ENCODE measurements around the gene GFPT2. TPM values are rescaled to one million over a fixed set of nuclear protein-coding genes. Genes with fewer than 3 reads are reported as not detected.

GFPT2 gene
- total RNA-seq, 2 experiments from 2014 or later = not detected

DNA sequence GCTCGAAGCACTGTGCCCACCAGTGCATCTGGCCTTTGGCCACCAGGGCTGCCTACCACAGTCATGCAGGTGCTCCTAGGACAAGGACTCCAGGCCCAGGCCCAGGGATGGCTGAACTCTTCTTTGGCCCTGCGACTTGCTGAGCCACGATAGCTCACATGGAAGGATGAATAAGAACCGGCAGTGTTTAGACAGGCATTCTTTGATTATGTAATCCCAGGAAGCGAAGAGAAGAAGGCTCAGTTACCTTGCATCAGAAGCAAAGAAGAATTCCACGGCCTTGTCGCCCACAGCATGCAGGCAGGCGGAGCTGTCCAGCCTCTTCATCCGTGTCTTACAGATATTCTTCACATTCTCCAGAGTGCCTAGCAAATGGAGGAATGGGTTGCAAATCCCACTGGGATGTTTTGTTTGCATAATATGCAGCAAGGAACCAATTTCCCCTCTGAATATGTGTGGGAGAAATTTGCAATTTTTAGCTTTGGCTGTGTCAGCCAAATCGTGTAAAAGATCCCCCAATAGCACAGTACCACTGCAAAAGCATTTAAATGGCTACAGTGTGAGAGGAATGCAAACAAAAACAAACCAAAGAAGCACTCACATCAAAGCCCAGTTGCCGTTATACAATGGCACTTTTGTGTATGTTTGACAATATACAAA, 29.1 kb downstream of the GFPT2 start:
- no TSS peak for BruUV-seq (replicated peaks)
- no peak for DNase-seq (ENCODE audit: low spot score)
- no peak overlapping the region for H3K4me2 ChIP-seq (ENCODE audit: low read length)
- H3K79me2 ChIP-seq (ENCODE audit: insufficient read depth, low read depth, low read length) = no peaks in the 10 kb centered on the region
- intact Hi-C loops (cut with micrococcal nuclease; ENCODE audit: unreplicated experiment) = no loop called here
- no peak overlapping the region for H3K27ac ChIP-seq (ENCODE audit: low read depth, low read length, poor library complexity, severe bottlenecking)
- H3K9me2 ChIP-seq (ENCODE audit: insufficient read depth, low read length) = no peaks in the 10 kb centered on the region
- no peaks in the 10 kb centered on the region for H3K4me1 ChIP-seq (ENCODE audit: insufficient read depth, low read length, poor library complexity, severe bottlenecking)
- no peak overlapping the region for H2AFZ ChIP-seq (ENCODE audit: low read length)
- ChIA-PET CTCF (ENCODE audit: unreplicated experiment) (no interaction called here), POLR2A (interaction anchor here (0.6 kb wide), 1 partner anchor 248 kb away, joined by 4 read pairs; no protein-coding TSS in a partner anchor)
- H3K9me3 ChIP-seq (ENCODE audit: low read length) = no peaks in the 10 kb centered on the region
- no peaks in the 10 kb centered on the region for H3K36me3 ChIP-seq (ENCODE audit: insufficient read depth, low read length)
- H3K4me3 ChIP-seq (ENCODE audit: low read depth, low read length, poor library complexity, severe bottlenecking) = no peak overlapping the region
- H4K20me1 ChIP-seq (ENCODE audit: insufficient read depth, low read length) = no peaks in the 10 kb centered on the region
- TF ChIP-seq, protein P1, sequence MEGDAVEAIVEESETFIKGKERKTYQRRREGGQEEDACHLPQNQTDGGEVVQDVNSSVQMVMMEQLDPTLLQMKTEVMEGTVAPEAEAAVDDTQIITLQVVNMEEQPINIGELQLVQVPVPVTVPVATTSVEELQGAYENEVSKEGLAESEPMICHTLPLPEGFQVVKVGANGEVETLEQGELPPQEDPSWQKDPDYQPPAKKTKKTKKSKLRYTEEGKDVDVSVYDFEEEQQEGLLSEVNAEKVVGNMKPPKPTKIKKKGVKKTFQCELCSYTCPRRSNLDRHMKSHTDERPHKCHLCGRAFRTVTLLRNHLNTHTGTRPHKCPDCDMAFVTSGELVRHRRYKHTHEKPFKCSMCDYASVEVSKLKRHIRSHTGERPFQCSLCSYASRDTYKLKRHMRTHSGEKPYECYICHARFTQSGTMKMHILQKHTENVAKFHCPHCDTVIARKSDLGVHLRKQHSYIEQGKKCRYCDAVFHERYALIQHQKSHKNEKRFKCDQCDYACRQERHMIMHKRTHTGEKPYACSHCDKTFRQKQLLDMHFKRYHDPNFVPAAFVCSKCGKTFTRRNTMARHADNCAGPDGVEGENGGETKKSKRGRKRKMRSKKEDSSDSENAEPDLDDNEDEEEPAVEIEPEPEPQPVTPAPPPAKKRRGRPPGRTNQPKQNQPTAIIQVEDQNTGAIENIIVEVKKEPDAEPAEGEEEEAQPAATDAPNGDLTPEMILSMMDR (conservative IDR thresholded peaks at IDR 0.05; ENCODE audit: low read length) = no peak
- no peak for TF ChIP-seq EZH2phosphoT487 (IDR thresholded peaks at IDR 0.05; ENCODE audit: borderline replicate concordance, low read depth, low read length)

DNA sequence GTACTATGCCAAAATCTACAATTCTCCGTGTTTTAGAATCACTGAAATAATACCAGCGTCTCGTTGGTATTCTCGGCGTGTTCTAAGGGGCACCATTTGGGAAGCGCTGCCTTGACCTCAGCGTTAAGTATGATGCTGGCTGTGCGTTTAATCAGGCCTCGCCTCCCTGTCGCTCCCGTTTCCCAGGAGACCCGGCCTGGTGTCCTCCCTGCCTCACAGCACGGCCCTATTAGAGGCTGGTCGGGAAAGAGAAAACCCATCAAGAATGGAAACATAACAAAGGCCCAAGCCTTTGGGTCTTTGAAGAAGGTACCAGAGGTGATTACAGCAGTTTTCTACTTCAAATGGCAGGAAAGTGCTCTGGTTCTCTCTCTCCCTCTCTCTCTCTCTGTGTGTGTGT, 30.0 kb downstream of the GFPT2 start:
- POLR2A ChIA-PET = no interaction called here

More for the DNA sequence above, 30.0 kb downstream of the GFPT2 start:
- Histone ChIP-seq H3K27ac (ENCODE audit: low read depth, low read length, poor library complexity, severe bottlenecking) (no peak overlapping the region), H3K9me2 (ENCODE audit: insufficient read depth, low read length) (no peaks in the 10 kb centered on the region), H2AFZ (ENCODE audit: low read length) (no peak overlapping the region), H3K36me3 (ENCODE audit: insufficient read depth, low read length) (no peaks in the 10 kb centered on the region), H3K4me2 (ENCODE audit: low read length) (no peak overlapping the region), H3K4me3 (ENCODE audit: low read depth, low read length, poor library complexity, severe bottlenecking) (no peak overlapping the region), H3K9me3 (ENCODE audit: low read length) (no peaks in the 10 kb centered on the region), H3K4me1 (ENCODE audit: insufficient read depth, low read length, poor library complexity, severe bottlenecking) (no peaks in the 10 kb centered on the region), H3K79me2 (ENCODE audit: insufficient read depth, low read depth, low read length) (no peaks in the 10 kb centered on the region), H4K20me1 (ENCODE audit: insufficient read depth, low read length) (no peaks in the 10 kb centered on the region)
- intact Hi-C loops (cut with micrococcal nuclease; ENCODE audit: unreplicated experiment) = no loop called here
- no TSS peak for BruUV-seq (replicated peaks)
- TF ChIP-seq EZH2phosphoT487 (IDR thresholded peaks at IDR 0.05; ENCODE audit: borderline replicate concordance, low read depth, low read length) = no peak
- TF ChIP-seq, protein P1 (conservative IDR thresholded peaks at IDR 0.05; ENCODE audit: low read length) = no peak
- no peak for DNase-seq (ENCODE audit: low spot score)
- CTCF ChIA-PET (ENCODE audit: unreplicated experiment) = no interaction called here
